Astrocyte (in vitro differentiated cells and primary cell): Measurements from ENCODE around the gene SMIM41.

Experiments used
- CTCF ChIP-seq: IDR thresholded peaks from 2 replicates; pipeline ENCODE4 v1.5.1; 2011; ENCODE audit warnings: low read depth, mild to moderate bottlenecking, inconsistent platforms, low read length, moderate library complexity; ENCODE audit not compliant: insufficient read depth
- EZH2 ChIP-seq: IDR thresholded peaks from 2 replicates; pipeline ENCODE4 v1.6.1; 2012; ENCODE audit warnings: mild to moderate bottlenecking, low read length, inconsistent platforms; ENCODE audit not compliant: insufficient read depth

- TF ChIP-seq CTCF (no peak), EZH2 (no peak)
These were observed 59.6 kb downstream of the SMIM41 start for GRCh38 chr12:52139147-52139546.
